Activated T-helper 2 cell treated with anti-CD3 and anti-CD28 coated beads, Interferon-gamma antibody, Interleukin-2, Interleukin-4, amounts not matched to agents 10 μg/mL and 5 μg/mL and 100 μg/mL, durations not matched to agents 14 hours and 24 hours and 36 hours (primary cell): ENCODE measurements around the gene CCDC169. TPM values are rescaled to one million over a fixed set of nuclear protein-coding genes. Genes with fewer than 3 reads are reported as not detected.

ENCODE experiments used
- DNase-seq: peaks from one replicate; pipeline ENCODE4 v3.0.0; 2021; ENCODE audit warnings: low spot score
- H3K27ac Mint-ChIP-seq: one replicate; pipeline ENCODE4 v1.8.0; 2021; ENCODE audit warnings: mixed read lengths
- H3K27me3 Mint-ChIP-seq: one replicate; pipeline ENCODE4 v1.8.0; 2021; ENCODE audit warnings: low read depth, mixed read lengths
- H3K36me3 Mint-ChIP-seq: one replicate; pipeline ENCODE4 v1.8.0; 2021; ENCODE audit warnings: low read depth, mixed read lengths
- H3K4me1 Mint-ChIP-seq: one replicate; pipeline ENCODE4 v1.8.0; 2021; ENCODE audit warnings: low read depth, mixed read lengths
- H3K4me3 Mint-ChIP-seq: one replicate; pipeline ENCODE4 v1.8.0; 2021; ENCODE audit warnings: low read depth, mild to moderate bottlenecking, moderate library complexity, mixed read lengths
- H3K9me3 Mint-ChIP-seq: one replicate; pipeline ENCODE4 v1.8.0; 2021; ENCODE audit warnings: mixed read lengths
- intact Hi-C: fragments of 100-400 bp; cut with micrococcal nuclease; formaldehyde crosslinking; loops from one replicate; pipeline ENCODE4 v1.15.1; 2023
- total RNA-seq: library from RNA; stranded (reverse); gene quantifications from 2 replicates; pipeline ENCODE4 v1.2.3, GENCODE V29; 2022

Gene CCDC169
- total RNA-seq, 1 donor from 2014 or later: 0.46 TPM

GRCh38 chr13:36298535-36299068 lies 988 bp upstream of the CCDC169 start:
- intact Hi-C loops: loop anchor here (5.0 kb wide), 1 partner anchor 124 kb away; no protein-coding TSS in a partner anchor
- H3K4me3 Mint-ChIP-seq: peak overlapping the region; percentile 83
- DNase-seq: no peak
- peaks cover 31% of the 10 kb centered on the region for H3K27me3 Mint-ChIP-seq
- H3K36me3 Mint-ChIP-seq: peaks cover 3% of the 10 kb centered on the region
- no peaks in the 10 kb centered on the region for H3K9me3 Mint-ChIP-seq
- peaks cover 8% of the 10 kb centered on the region for H3K4me1 Mint-ChIP-seq
- no peak overlapping the region for H3K27ac Mint-ChIP-seq

GRCh38 chr13:36294096-36294495 lies 3.5 kb downstream of the CCDC169 start:
- Mint-ChIP-seq H3K9me3 (peaks cover 13% of the 10 kb centered on the region), H3K4me3 (no peak overlapping the region)

GRCh38 chr13:36293497-36293896 lies 4.1 kb downstream of the CCDC169 start:
- no peak for DNase-seq
- intact Hi-C loops: no loop called here
- Mint-ChIP-seq H3K36me3 (no peaks in the 10 kb centered on the region), H3K27ac (no peak overlapping the region), H3K9me3 (peaks cover 14% of the 10 kb centered on the region), H3K27me3 (peaks cover 28% of the 10 kb centered on the region), H3K4me3 (no peak overlapping the region), H3K4me1 (peaks cover 8% of the 10 kb centered on the region)

More at GRCh38 chr13:36294096-36294495, 3.5 kb downstream of the CCDC169 start:
- Mint-ChIP-seq H3K27me3 (peaks cover 33% of the 10 kb centered on the region), H3K36me3 (no peaks in the 10 kb centered on the region), H3K4me1 (peaks cover 8% of the 10 kb centered on the region), H3K27ac (no peak overlapping the region)
- intact Hi-C loops: no loop called here
- no peak for DNase-seq

- Mint-ChIP-seq H3K27ac (no peak overlapping the region), H3K4me3 (no peak overlapping the region), H3K27me3 (peaks cover 12% of the 10 kb centered on the region), H3K4me1 (no peaks in the 10 kb centered on the region), H3K36me3 (no peaks in the 10 kb centered on the region), H3K9me3 (peaks cover 14% of the 10 kb centered on the region)
- intact Hi-C loops: no loop called here
- no peak for DNase-seq
These were observed 8.7 kb downstream of the CCDC169 start for GRCh38 chr13:36288794-36289391.

- Mint-ChIP-seq H3K36me3 (no peaks in the 10 kb centered on the region), H3K9me3 (peaks cover 13% of the 10 kb centered on the region), H3K4me1 (no peaks in the 10 kb centered on the region), H3K4me3 (no peak overlapping the region), H3K27me3 (peaks cover 7% of the 10 kb centered on the region), H3K27ac (no peak overlapping the region)
- intact Hi-C loops: no loop called here
- DNase-seq: no peak
These were observed 11.6 kb downstream of the CCDC169 start for GRCh38 chr13:36286006-36286405.

- H3K36me3 Mint-ChIP-seq: no peaks in the 10 kb centered on the region
- H3K27ac Mint-ChIP-seq: no peak overlapping the region
- H3K4me1 Mint-ChIP-seq: no peaks in the 10 kb centered on the region
- DNase-seq: no peak
- intact Hi-C loops: loop anchor here (5.0 kb wide), 1 partner anchor 454 kb away; no protein-coding TSS in a partner anchor
- no peaks in the 10 kb centered on the region for H3K9me3 Mint-ChIP-seq
- no peak overlapping the region for H3K4me3 Mint-ChIP-seq
- peaks cover 8% of the 10 kb centered on the region for H3K27me3 Mint-ChIP-seq
These were observed 14.7 kb downstream of the CCDC169 start for GRCh38 chr13:36282821-36283432.

GRCh38 chr13:36275190-36276002 lies 22.2 kb downstream of the CCDC169 start:
- Mint-ChIP-seq H3K9me3 (no peaks in the 10 kb centered on the region), H3K36me3 (no peaks in the 10 kb centered on the region), H3K4me3 (no peak overlapping the region), H3K4me1 (no peaks in the 10 kb centered on the region), H3K27ac (no peak overlapping the region), H3K27me3 (peaks cover 2% of the 10 kb centered on the region)
- intact Hi-C loops: loop anchor here (1.0 kb wide), 1 partner anchor 297 kb away; no protein-coding TSS in a partner anchor
- DNase-seq: no peak

- no peaks in the 10 kb centered on the region for H3K4me1 Mint-ChIP-seq
- H3K9me3 Mint-ChIP-seq: no peaks in the 10 kb centered on the region
- no peak overlapping the region for H3K27ac Mint-ChIP-seq
- no peaks in the 10 kb centered on the region for H3K36me3 Mint-ChIP-seq
- intact Hi-C loops: no loop called here
- no peak for DNase-seq
- no peak overlapping the region for H3K4me3 Mint-ChIP-seq
- H3K27me3 Mint-ChIP-seq: peaks cover 10% of the 10 kb centered on the region
These were observed 24.2 kb downstream of the CCDC169 start for GRCh38 chr13:36273431-36273830.

GRCh38 chr13:36261976-36262375 lies 35.6 kb downstream of the CCDC169 start:
- Mint-ChIP-seq H3K9me3 (no peaks in the 10 kb centered on the region), H3K36me3 (no peaks in the 10 kb centered on the region), H3K27ac (no peak overlapping the region), H3K27me3 (no peaks in the 10 kb centered on the region), H3K4me1 (no peaks in the 10 kb centered on the region), H3K4me3 (no peak overlapping the region)
- intact Hi-C loops: no loop called here
- no peak for DNase-seq

GRCh38 chr13:36261011-36261410 lies 36.6 kb downstream of the CCDC169 start:
- no peaks in the 10 kb centered on the region for H3K27me3 Mint-ChIP-seq
- no peak overlapping the region for H3K4me3 Mint-ChIP-seq
- no peaks in the 10 kb centered on the region for H3K9me3 Mint-ChIP-seq
- H3K27ac Mint-ChIP-seq: no peak overlapping the region
- intact Hi-C loops: no loop called here
- no peaks in the 10 kb centered on the region for H3K36me3 Mint-ChIP-seq
- DNase-seq: no peak
- no peaks in the 10 kb centered on the region for H3K4me1 Mint-ChIP-seq

- DNase-seq: no peak
- H3K27me3 Mint-ChIP-seq: no peaks in the 10 kb centered on the region
- intact Hi-C loops: no loop called here
- H3K27ac Mint-ChIP-seq: no peak overlapping the region
- H3K4me3 Mint-ChIP-seq: no peak overlapping the region
- no peaks in the 10 kb centered on the region for H3K36me3 Mint-ChIP-seq
- H3K9me3 Mint-ChIP-seq: no peaks in the 10 kb centered on the region
- no peaks in the 10 kb centered on the region for H3K4me1 Mint-ChIP-seq
These were observed 38.1 kb downstream of the CCDC169 start for GRCh38 chr13:36259361-36260137.

- intact Hi-C loops: no loop called here
- no peak overlapping the region for H3K27ac Mint-ChIP-seq
- no peaks in the 10 kb centered on the region for H3K4me1 Mint-ChIP-seq
- H3K4me3 Mint-ChIP-seq: no peak overlapping the region
- DNase-seq: no peak
- no peaks in the 10 kb centered on the region for H3K36me3 Mint-ChIP-seq
- no peaks in the 10 kb centered on the region for H3K27me3 Mint-ChIP-seq
- H3K9me3 Mint-ChIP-seq: no peaks in the 10 kb centered on the region
These were observed 38.8 kb downstream of the CCDC169 start for GRCh38 chr13:36258831-36259230.
